LNCaP clone FGC (cell line): ENCODE data around the gene KCNH4.

Experiments
- DNase-seq: peaks from one replicate; pipeline ENCODE4 v3.0.0-alpha.2; 2011; ENCODE audit warnings: low read depth
- H3K4me3 ChIP-seq: 2 replicates; pipeline ENCODE4 v1.5.1; 2011; ENCODE audit warnings: mild to moderate bottlenecking, low read depth, low read length, control low read depth
- CTCF ChIP-seq: IDR thresholded peaks from 2 replicates; pipeline ENCODE4 v1.5.1; 2012; ENCODE audit warnings: mild to moderate bottlenecking; ENCODE audit not compliant: control insufficient read depth, insufficient read depth; ENCODE audit errors: extremely low read depth

The KCNH4 gene

DNA sequence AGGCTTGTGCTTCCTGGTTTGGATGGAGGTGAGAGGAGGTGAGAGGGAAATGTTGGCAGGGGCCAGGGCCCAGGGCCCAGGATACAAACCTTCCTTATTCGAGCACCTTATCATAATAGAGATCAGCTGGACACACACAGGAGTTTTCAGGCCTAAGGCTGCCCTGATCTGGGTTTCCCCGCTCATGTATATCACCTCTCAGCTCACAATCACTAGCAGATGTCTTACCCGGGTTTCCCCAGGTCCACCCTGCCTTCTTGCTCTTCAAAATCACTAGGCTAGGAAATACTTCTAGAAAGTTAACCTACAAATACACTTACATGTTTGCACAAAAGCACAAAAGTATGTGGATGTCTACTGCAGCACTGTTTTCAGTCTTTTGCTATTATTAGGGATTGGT, 54.1 kb downstream of the KCNH4 start:
- DNase-seq: no peak
- no peak for TF ChIP-seq CTCF
- no peak overlapping the region for H3K4me3 ChIP-seq

- no peak overlapping the region for H3K4me3 ChIP-seq
- no peak for DNase-seq
- no peak for TF ChIP-seq CTCF
Observed at GRCh38 chr17:42125565-42125964, 55.4 kb downstream of the KCNH4 start.

DNA sequence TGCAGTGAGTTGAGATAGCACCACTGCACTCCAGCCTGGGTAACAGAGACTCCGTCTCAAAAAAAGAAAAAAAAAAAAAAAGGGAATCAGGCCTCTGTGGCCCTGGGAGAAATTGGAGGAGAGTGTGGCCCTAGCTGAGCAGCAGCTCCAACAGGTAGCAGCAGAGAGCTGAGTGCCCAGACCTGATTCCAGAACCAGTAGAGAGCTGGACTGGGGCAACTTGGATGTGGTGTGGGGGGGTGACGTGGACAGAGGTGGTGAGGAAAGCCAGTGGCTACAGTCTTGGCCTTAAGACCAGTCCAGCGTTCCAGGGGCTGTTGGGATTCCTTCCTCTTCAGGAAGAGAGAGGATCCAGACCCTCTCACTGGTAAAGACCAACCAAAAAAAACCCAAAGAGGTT, 56.7 kb downstream of the KCNH4 start:
- no peak for DNase-seq
- TF ChIP-seq CTCF: no peak
- H3K4me3 ChIP-seq: no peak overlapping the region

DNA sequence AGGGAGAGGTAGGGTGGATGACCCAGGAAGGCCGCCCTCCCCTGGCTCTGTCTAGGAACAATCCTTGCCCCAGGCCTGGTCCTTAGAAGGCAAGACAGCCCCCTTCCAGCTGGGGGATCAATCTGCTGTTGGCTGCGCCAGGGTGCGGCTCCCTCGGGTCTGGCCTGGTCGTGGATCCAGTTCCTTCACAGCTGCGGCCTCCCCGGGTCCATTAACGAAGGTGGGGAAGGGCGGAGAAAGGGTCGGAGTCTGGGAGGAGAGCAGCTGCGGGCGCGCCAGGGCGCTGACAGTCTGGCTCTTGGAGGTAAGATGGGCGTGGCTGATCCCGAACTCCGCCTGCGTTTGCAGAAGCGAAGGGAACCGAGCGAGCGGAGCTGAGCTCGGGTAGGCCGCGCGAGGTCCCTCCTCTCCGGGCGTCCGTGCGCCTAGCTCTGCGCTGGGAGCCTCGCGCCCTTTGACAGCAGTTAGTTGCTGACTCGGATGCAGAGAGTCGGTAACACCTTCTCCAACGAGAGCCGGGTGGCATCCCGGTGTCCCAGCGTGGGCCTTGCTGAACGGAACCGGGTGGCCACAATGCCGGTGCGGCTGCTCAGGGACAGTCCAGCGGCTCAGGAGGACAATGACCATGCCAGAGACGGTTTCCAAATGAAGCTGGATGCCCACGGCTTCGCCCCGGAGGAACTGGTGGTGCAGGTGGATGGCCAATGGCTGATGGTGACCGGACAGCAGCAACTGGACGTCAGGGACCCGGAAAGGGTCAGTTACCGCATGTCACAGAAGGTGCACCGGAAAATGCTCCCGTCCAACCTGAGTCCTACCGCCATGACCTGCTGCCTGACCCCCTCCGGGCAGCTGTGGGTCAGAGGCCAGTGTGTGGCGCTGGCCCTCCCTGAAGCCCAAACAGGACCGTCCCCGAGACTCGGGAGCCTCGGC, 58.3 kb downstream of the KCNH4 start, which contains the start of gene HSPB9:
TSS of gene HSPB9 (plus strand) at position 434 of the 933 bp plus-strand sequence. CDS start at position 481, 47 bp downstream.
- no peak for TF ChIP-seq CTCF
- no peak for DNase-seq
- H3K4me3 ChIP-seq: no peak within 1 kb of the TSS; the same call in 1 of the 2 replicates

GRCh38 chr17:42120770-42121769, 59.9 kb downstream of the KCNH4 start, which contains the start of gene KAT2A:
Gene KAT2A (minus strand): TSS chr17:42121367. CDS start chr17:42121304, 63 bp downstream.
- peak; percentile 46 for DNase-seq
- peak within 1 kb of the TSS; percentile 70 for H3K4me3 ChIP-seq
- TF ChIP-seq CTCF: no peak

GRCh38 chr17:42120161-42120769, 60.7 kb downstream of the KCNH4 start:
- peak overlapping the region; percentile 70 for H3K4me3 ChIP-seq
- DNase-seq: no peak
- no peak for TF ChIP-seq CTCF
